HG03025 (cell line): ENCODE results near the gene VAMP3.

Experiments
- ATAC-seq: cut with Tn5 transposase; IDR thresholded peaks from one replicate; pipeline ENCODE4 v1.9.1; 2021; ENCODE audit warnings: mild to moderate bottlenecking, moderate library complexity; ENCODE audit not compliant: unreplicated experiment, low FRiP score

The VAMP3 gene

GRCh38 chr1:7770997-7771822, at the start of gene VAMP3:
Gene VAMP3, plus strand, starts transcription at chr1:7771296. Its CDS starts 88 bp downstream, at chr1:7771384.
- ATAC-seq: peak; percentile 63

GRCh38 chr1:7721940-7722669, 49.0 kb upstream of the VAMP3 start:
- ATAC-seq: no peak

GRCh38 chr1:7722670-7723012, 48.5 kb upstream of the VAMP3 start:
- ATAC-seq: no peak

GRCh38 chr1:7726623-7727022, 44.5 kb upstream of the VAMP3 start:
- no peak for ATAC-seq

- no peak for ATAC-seq
Observed at GRCh38 chr1:7727809-7728471, 43.2 kb upstream of the VAMP3 start.

GRCh38 chr1:7729761-7730160, 41.3 kb upstream of the VAMP3 start:
- ATAC-seq: no peak

GRCh38 chr1:7732331-7732730, 38.8 kb upstream of the VAMP3 start:
- ATAC-seq: no peak

- no peak for ATAC-seq
Observed at GRCh38 chr1:7733276-7733675, 37.8 kb upstream of the VAMP3 start.

- ATAC-seq: no peak
Observed at GRCh38 chr1:7738044-7738443, 33.1 kb upstream of the VAMP3 start.

- no peak for ATAC-seq
Observed at GRCh38 chr1:7743346-7743745, 27.8 kb upstream of the VAMP3 start.

GRCh38 chr1:7744882-7745281, 26.2 kb upstream of the VAMP3 start:
- ATAC-seq: no peak

GRCh38 chr1:7745783-7746182, 25.3 kb upstream of the VAMP3 start:
- ATAC-seq: no peak

GRCh38 chr1:7747605-7748004, 23.5 kb upstream of the VAMP3 start:
- ATAC-seq: no peak

- ATAC-seq: no peak
Observed at GRCh38 chr1:7749126-7749525, 22.0 kb upstream of the VAMP3 start.

GRCh38 chr1:7751174-7751573, 19.9 kb upstream of the VAMP3 start:
- no peak for ATAC-seq

- ATAC-seq: no peak
Observed at GRCh38 chr1:7752512-7753417, 18.3 kb upstream of the VAMP3 start.

- ATAC-seq: no peak
Observed at GRCh38 chr1:7753641-7754040, 17.5 kb upstream of the VAMP3 start.

GRCh38 chr1:7754234-7754633, 16.9 kb upstream of the VAMP3 start:
- ATAC-seq: no peak

- ATAC-seq: no peak
Observed at GRCh38 chr1:7755448-7755847, 15.6 kb upstream of the VAMP3 start.

GRCh38 chr1:7760245-7760644, 10.9 kb upstream of the VAMP3 start:
- ATAC-seq: no peak
